K562 (cell line): ENCODE data around the gene PPP4C. TPM values are rescaled to one million over a fixed set of nuclear protein-coding genes. Genes with fewer than 3 reads are reported as not detected.

Experiments used
- BACH1 ChIP-seq: fragments of 200-800 bp; sonication (Bioruptor generic); IDR thresholded peaks from 2 replicates; pipeline ENCODE4 v1.6.1; 2016; ENCODE audit warnings: missing genetic modification characterization, missing compliant biosample characterization
- CREB1 ChIP-seq, 2 experiments: sonication (generic) in 1 of 2; formaldehyde crosslinking in 1 of 2; IDR thresholded peaks; 2 replicates each; pipeline versions ENCODE4 v1.6.1 to v1.8.0; 2012 to 2022; ENCODE audit warnings: inconsistent platforms in 1 of 2, mild to moderate bottlenecking in 1 of 2, missing genetic modification reagents in 1 of 2, moderate library complexity in 1 of 2
- DPF2 ChIP-seq: fragments of 450-650 bp; IDR thresholded peaks from 2 replicates; pipeline ENCODE4 v1.6.1; 2016
- FIP1L1 ChIP-seq: fragments of 200-400 bp; formaldehyde crosslinking; IDR thresholded peaks from 2 replicates; pipeline ENCODE4 v1.6.1; 2018; ENCODE audit warnings: mild to moderate bottlenecking, low read depth, low read length; ENCODE audit not compliant: poor library complexity, severe bottlenecking
- HCFC1 ChIP-seq: IDR thresholded peaks from 2 replicates; pipeline ENCODE4 v1.6.1; 2012; ENCODE audit warnings: low read depth, low read length, improper control_type of control experiment
- HDAC1 ChIP-seq, 2 experiments: fragments of 450-650 bp; IDR thresholded peaks; 2 replicates each; pipeline ENCODE4 v1.6.1; 2016 to 2017; ENCODE audit warnings: inconsistent platforms in 1 of 2, mild to moderate bottlenecking in 1 of 2, moderate library complexity in 1 of 2
- HMGN3 ChIP-seq: IDR thresholded peaks from 2 replicates; pipeline ENCODE4 v1.6.1; 2011; ENCODE audit warnings: borderline replicate concordance, low read depth, mild to moderate bottlenecking, mixed read lengths, low read length; ENCODE audit not compliant: insufficient read length; ENCODE audit errors: extremely low read depth
- NFE2L1 ChIP-seq: fragments of 450-650 bp; IDR thresholded peaks from 2 replicates; pipeline ENCODE4 v1.6.1; 2016; ENCODE audit warnings: missing genetic modification characterization, low read depth, mild to moderate bottlenecking, missing compliant biosample characterization, moderate library complexity, borderline replicate concordance
- STAG1 ChIP-seq: sonication (generic); formaldehyde crosslinking; IDR thresholded peaks from 2 replicates; pipeline ENCODE4 v1.5.0; 2020; ENCODE audit warnings: missing genetic modification reagents, borderline replicate concordance
- STAT5B ChIP-seq: fragments of 250-450 bp; sonication (Bioruptor Pico); IDR thresholded peaks from 2 replicates; pipeline ENCODE4 v1.8.0; 2021; ENCODE audit warnings: mild to moderate bottlenecking, inconsistent platforms
- U2AF1 ChIP-seq: fragments of 200-400 bp; formaldehyde crosslinking; optimal IDR thresholded peaks from 2 replicates; pipeline ENCODE3; 2017; ENCODE audit warnings: mild to moderate bottlenecking, low read depth, low read length, moderate library complexity
- ZKSCAN1 ChIP-seq: fragments of 150-350 bp; IDR thresholded peaks from 2 replicates; pipeline ENCODE4 v1.6.1; 2016; ENCODE audit warnings: low read depth, low read length
- ZNF12 ChIP-seq: sonication (generic); formaldehyde crosslinking; IDR thresholded peaks from 2 replicates; pipeline ENCODE4 v1.4.0; 2020; ENCODE audit warnings: mild to moderate bottlenecking, missing genetic modification reagents
- ZNF140 ChIP-seq: fragments of 250-450 bp; sonication (Bioruptor Pico); IDR thresholded peaks from 2 replicates; pipeline ENCODE4 v1.8.0; 2021; ENCODE audit warnings: moderate library complexity, mild to moderate bottlenecking, inconsistent platforms
- ZNF263 ChIP-seq: sonication (generic); formaldehyde crosslinking; IDR thresholded peaks from 2 replicates; pipeline ENCODE4 v1.8.0; 2022; ENCODE audit warnings: mild to moderate bottlenecking, missing genetic modification reagents, borderline replicate concordance
- ZNF445 ChIP-seq: fragments of 250-450 bp; sonication (Bioruptor Pico); IDR thresholded peaks from 2 replicates; pipeline ENCODE4 v1.4.0; 2020; ENCODE audit warnings: low read depth, mild to moderate bottlenecking, moderate library complexity
- ZNF57 ChIP-seq: fragments of 450-650 bp; formaldehyde crosslinking; IDR thresholded peaks from 2 replicates; pipeline ENCODE4 v1.4.0; 2020; ENCODE audit warnings: mild to moderate bottlenecking, moderate library complexity
- ZNF707 ChIP-seq: fragments of 250-450 bp; sonication (Bioruptor Pico); conservative IDR thresholded peaks from 2 replicates; pipeline ENCODE4 v1.8.0; 2022; ENCODE audit warnings: inconsistent platforms, mild to moderate bottlenecking, moderate library complexity
- polyA plus RNA-seq, 8 experiments: library from polyadenylated mRNA; depleted of rRNA in 4 of 8; stranded (reverse) in 5 of 8; unstranded in 3 of 8; fragments of >200 nt; fragmentation: Nextera tagmentation in 2 of 8; fragmentation: Illumina TruSeq in 1 of 8; extraction: Ambion mirVana in 2 of 8; extraction: Trizol in 1 of 8; gene quantifications; 2 replicates each; pipeline versions ENCODE4 v1.2.1 to v1.2.3, GENCODE V29; 2011 to 2014; ENCODE audit warnings: inconsistent platforms in 1 of 8, missing spikeins in 1 of 8
- total RNA-seq, 7 experiments: library from RNA; depleted of rRNA in 6 of 7; stranded (reverse); fragments of >200 nt in 6 of 7; fragmentation: Illumina TruSeq in 2 of 7; extraction: Trizol in 2 of 7; gene quantifications; 2 replicates each; pipeline versions ENCODE4 v1.2.1 to v1.2.3, GENCODE V29; 2011 to 2021; ENCODE audit warnings: low replicate concordance in 1 of 7
- TF ChIP-seq, protein P1 (sequence below): fragments of 450-650 bp; IDR thresholded peaks from 2 replicates; pipeline ENCODE4 v1.6.1; 2014; ENCODE audit warnings: low read depth, mild to moderate bottlenecking, moderate library complexity, borderline replicate concordance
- TF ChIP-seq, protein P2 (sequence below), 2 experiments: fragments of 450-650 bp; IDR thresholded peaks; 2 replicates each; pipeline ENCODE4 v1.6.1; 2018; ENCODE audit warnings: mild to moderate bottlenecking in 2 of 2, low read depth in 1 of 2; ENCODE audit not compliant: partially characterized antibody in 2 of 2

Gene PPP4C
- total and polyA plus RNA-seq, 9 of the 15 experiments (the other 6 are each of a cell fraction or from before 2014, with no cell fraction given): 3.5 to 183 (median 131) TPM

DNA sequence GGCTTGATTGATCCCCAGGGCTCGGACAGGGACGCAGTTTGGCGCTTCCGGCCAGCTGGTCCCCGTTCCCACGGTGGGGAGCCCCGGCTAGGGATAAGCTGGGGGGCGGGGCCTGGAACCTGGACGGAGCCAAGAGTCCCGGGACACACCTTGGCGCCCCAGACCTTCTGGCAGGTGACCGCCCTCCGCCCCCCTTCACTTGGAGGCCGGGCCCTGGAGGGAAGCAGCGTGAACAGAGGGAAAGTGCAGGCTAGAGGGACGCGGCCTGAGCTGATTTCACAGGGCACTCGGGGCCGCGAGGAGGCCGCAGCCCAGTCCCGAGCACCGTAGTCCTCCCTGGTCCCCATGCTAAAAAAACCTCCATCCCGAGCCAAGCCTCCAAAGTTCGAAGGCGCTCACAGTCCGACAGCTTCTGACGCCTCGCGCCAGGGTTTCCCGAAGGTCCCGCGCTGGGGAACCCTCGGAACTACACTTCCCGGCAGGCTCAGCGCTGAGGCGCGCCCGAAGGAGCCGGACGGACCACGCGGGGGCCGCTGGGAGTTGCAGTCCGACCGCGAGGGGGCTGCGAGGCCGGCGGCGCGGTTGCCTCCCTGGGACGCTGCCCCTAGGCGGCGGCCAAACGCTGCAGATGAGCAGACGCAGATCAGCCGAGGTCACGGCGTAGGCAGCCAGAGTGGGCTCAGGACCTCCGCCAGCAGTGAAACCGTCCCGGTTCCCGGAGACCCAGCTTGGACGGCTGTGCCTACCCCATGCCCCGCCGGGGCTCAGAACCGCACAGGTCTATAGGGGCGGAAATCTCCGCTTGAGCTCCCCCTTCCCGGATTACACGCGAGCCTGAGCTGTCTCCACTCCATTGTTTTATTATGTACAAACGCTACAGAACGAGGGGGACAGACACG lies 15.9 kb downstream of the PPP4C start, which contains the start of gene TBX6 (continued):
- TF ChIP-seq ZNF445 (CRISPR knock-in tag) (no peak), STAT5B (CRISPR knock-in tag) (no peak), STAG1 (CRISPR knock-in tag) (no peak; the same call in 1 of the 2 replicates), HCFC1 (peak; percentile 100), ZKSCAN1 (peak; percentile 56; the same call in 1 of the 2 replicates), FIP1L1 (peak; percentile 77), BACH1 (tag) (0 out of 2 replicates have a peak, but pooled peaks have one; percentile 60), ZNF707 (no peak), CREB1 (IDR thresholded peaks at IDR 0.05) (peak; percentile 52), CREB1 (CRISPR knock-in tag; IDR thresholded peaks at IDR 0.05) (peak; percentile 69; the same call in 1 of the 2 replicates), U2AF1 (no peak), ZNF140 (CRISPR knock-in tag) (no peak), HDAC1 (IDR thresholded peaks at IDR 0.05) (no peak), NFE2L1 (tag) (no peak), ZNF12 (CRISPR knock-in tag) (no peak), ZNF57 (CRISPR knock-in tag) (no peak), HMGN3 (peak; percentile 68), ZNF263 (CRISPR knock-in tag) (peak; percentile 60; the same call in 1 of the 2 replicates), DPF2 (no peak)
- TF ChIP-seq, protein P1, sequence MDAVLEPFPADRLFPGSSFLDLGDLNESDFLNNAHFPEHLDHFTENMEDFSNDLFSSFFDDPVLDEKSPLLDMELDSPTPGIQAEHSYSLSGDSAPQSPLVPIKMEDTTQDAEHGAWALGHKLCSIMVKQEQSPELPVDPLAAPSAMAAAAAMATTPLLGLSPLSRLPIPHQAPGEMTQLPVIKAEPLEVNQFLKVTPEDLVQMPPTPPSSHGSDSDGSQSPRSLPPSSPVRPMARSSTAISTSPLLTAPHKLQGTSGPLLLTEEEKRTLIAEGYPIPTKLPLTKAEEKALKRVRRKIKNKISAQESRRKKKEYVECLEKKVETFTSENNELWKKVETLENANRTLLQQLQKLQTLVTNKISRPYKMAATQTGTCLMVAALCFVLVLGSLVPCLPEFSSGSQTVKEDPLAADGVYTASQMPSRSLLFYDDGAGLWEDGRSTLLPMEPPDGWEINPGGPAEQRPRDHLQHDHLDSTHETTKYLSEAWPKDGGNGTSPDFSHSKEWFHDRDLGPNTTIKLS: peak; percentile 90
- TF ChIP-seq, protein P2, sequence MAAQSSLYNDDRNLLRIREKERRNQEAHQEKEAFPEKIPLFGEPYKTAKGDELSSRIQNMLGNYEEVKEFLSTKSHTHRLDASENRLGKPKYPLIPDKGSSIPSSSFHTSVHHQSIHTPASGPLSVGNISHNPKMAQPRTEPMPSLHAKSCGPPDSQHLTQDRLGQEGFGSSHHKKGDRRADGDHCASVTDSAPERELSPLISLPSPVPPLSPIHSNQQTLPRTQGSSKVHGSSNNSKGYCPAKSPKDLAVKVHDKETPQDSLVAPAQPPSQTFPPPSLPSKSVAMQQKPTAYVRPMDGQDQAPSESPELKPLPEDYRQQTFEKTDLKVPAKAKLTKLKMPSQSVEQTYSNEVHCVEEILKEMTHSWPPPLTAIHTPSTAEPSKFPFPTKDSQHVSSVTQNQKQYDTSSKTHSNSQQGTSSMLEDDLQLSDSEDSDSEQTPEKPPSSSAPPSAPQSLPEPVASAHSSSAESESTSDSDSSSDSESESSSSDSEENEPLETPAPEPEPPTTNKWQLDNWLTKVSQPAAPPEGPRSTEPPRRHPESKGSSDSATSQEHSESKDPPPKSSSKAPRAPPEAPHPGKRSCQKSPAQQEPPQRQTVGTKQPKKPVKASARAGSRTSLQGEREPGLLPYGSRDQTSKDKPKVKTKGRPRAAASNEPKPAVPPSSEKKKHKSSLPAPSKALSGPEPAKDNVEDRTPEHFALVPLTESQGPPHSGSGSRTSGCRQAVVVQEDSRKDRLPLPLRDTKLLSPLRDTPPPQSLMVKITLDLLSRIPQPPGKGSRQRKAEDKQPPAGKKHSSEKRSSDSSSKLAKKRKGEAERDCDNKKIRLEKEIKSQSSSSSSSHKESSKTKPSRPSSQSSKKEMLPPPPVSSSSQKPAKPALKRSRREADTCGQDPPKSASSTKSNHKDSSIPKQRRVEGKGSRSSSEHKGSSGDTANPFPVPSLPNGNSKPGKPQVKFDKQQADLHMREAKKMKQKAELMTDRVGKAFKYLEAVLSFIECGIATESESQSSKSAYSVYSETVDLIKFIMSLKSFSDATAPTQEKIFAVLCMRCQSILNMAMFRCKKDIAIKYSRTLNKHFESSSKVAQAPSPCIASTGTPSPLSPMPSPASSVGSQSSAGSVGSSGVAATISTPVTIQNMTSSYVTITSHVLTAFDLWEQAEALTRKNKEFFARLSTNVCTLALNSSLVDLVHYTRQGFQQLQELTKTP (IDR thresholded peaks at IDR 0.05; ENCODE audit: low read depth in 1 of 2, partially characterized antibody in 2 of 2): peak in 1 of 2 experiments; percentile 98
